Sigmoid colon (tissue), 4 donors: ENCODE results near the gene FSD1.

Source experiments
- CTCF ChIP-seq, 4 experiments: fragments of 450-650 bp in 3 of 4; fragments of 200-600 bp in 1 of 4; IDR thresholded peaks; one replicate each; pipeline ENCODE4 v1.5.1; 2016 to 2019; ENCODE audit warnings: antibody characterized with exemption in 4 of 4, mild to moderate bottlenecking in 3 of 4, moderate library complexity in 2 of 4
- EP300 ChIP-seq, 4 donors: sonication (generic); formaldehyde crosslinking; IDR thresholded peaks; one replicate each; pipeline ENCODE4 v1.6.1; 2017; ENCODE audit warnings: antibody characterized with exemption in 4 of 4
- POLR2A ChIP-seq, 2 donors: fragments of 450-650 bp; IDR thresholded peaks; one replicate each; pipeline ENCODE4 v1.6.1; 2016; ENCODE audit warnings: antibody characterized with exemption in 2 of 2, mild to moderate bottlenecking in 2 of 2, moderate library complexity in 2 of 2

GRCh38 chr19:4284176-4284958 lies 20.0 kb upstream of the FSD1 start:
- TF ChIP-seq POLR2A (IDR thresholded peaks at IDR 0.05) (no peak), CTCF (IDR thresholded peaks at IDR 0.05) (no peak), EP300 (IDR thresholded peaks at IDR 0.05) (no peak)
